HCT116 (cell line): ENCODE data around the gene PPP6C. TPM values are rescaled to one million over a fixed set of nuclear protein-coding genes. Genes with fewer than 3 reads are reported as not detected.

Experiments used
- ATAC-seq: fragments of 200-7000 bp; cut with Tn5 transposase; 2 replicates; pipeline ENCODE4 v1.9.1; 2020; ENCODE audit warnings: mild to moderate bottlenecking, moderate library complexity
- BruUV-seq: library from RNA; stranded (reverse); fragments of 400-500 nt; replicated peaks from 2 replicates; lab custom pipeline; 2021; lab: Mats Ljungman, UMichigan
- CTCF ChIA-PET: fragments of 300-600 bp; sonication (Branson Sonifier 250); formaldehyde crosslinking; loops from one replicate; lab custom pipeline; 2021; ENCODE audit warnings: antibody characterized with exemption; lab: Charles Lee
- POLR2A ChIA-PET: fragments of 300-600, 350-600 bp; sonication (Branson Sonifier 250); formaldehyde crosslinking; loops from one replicate; lab custom pipeline; 2021; ENCODE audit warnings: antibody characterized with exemption; lab: Charles Lee
- RAD21 ChIA-PET, 2 experiments: fragments of 300-600 bp; sonication (Branson Sonifier 250); formaldehyde crosslinking; loops; one replicate each; lab custom pipeline; 2023; ENCODE audit warnings: low total read pairs in 2 of 2; ENCODE audit not compliant: uncharacterized antibody in 2 of 2, unreplicated experiment in 2 of 2, low non-redundant PET in 1 of 2; lab: Charles Lee
- DNase-seq: peaks from one replicate; pipeline ENCODE4 v3.0.0-alpha.2; 2010; ENCODE audit warnings: low read depth, low spot score
- H2AFZ ChIP-seq: fragments of 200-600 bp; shearing (Covaris generic), sonication (generic); 2 replicates; pipeline ENCODE4 v1.6.1; 2017; ENCODE audit warnings: low read depth, mixed run types, mixed read lengths, antibody characterized with exemption, low read length; ENCODE audit not compliant: poor library complexity, severe bottlenecking
- H3K27ac ChIP-seq: 2 replicates; pipeline ENCODE4 v1.5.1; 2012; ENCODE audit warnings: low read depth, low read length
- H3K27me3 ChIP-seq: fragments of 200-600 bp; sonication (generic); 2 replicates; pipeline ENCODE4 v1.6.1; 2016; ENCODE audit warnings: mixed run types, low read length, mixed read lengths; ENCODE audit not compliant: insufficient read depth
- H3K36me3 ChIP-seq, 2 experiments: fragments of 200-500 bp in 1 of 2; fragments of 200-600 bp in 1 of 2; sonication (Bioruptor generic) in 1 of 2; sonication (generic) in 1 of 2; 2 replicates each; pipeline versions ENCODE4 v1.5.1 to v1.6.1; 2014 to 2016; ENCODE audit warnings: low read length in 2 of 2, inconsistent platforms in 1 of 2, mixed read lengths in 1 of 2, mixed run types in 1 of 2; ENCODE audit not compliant: insufficient read depth in 2 of 2, control insufficient read depth in 1 of 2
- H3K4me1 ChIP-seq, 2 experiments: fragments of 200-600 bp in 1 of 2; sonication (generic) in 1 of 2; 2 replicates each; pipeline versions ENCODE4 v1.5.1 to v1.6.1; 2012 to 2017; ENCODE audit warnings: low read length in 2 of 2, inconsistent platforms in 1 of 2, mild to moderate bottlenecking in 1 of 2, mixed read lengths in 1 of 2, mixed run types in 1 of 2, moderate library complexity in 1 of 2; ENCODE audit not compliant: insufficient read depth in 2 of 2, control insufficient read depth in 1 of 2
- H3K4me2 ChIP-seq: fragments of 200-600 bp; sonication (generic); 2 replicates; pipeline ENCODE4 v1.6.1; 2017; ENCODE audit warnings: mixed run types, low read length, mixed read lengths
- H3K4me3 ChIP-seq, 2 experiments: fragments of 200-600 bp in 1 of 2; sonication (generic) in 1 of 2; replicated peaks in 1 of 2; 2 replicates each; pipeline ENCODE4 v1.5.1; 2011 to 2016; ENCODE audit warnings: low read length in 2 of 2, control low read depth in 1 of 2, low read depth in 1 of 2, mild to moderate bottlenecking in 1 of 2, mixed read lengths in 1 of 2, mixed run types in 1 of 2
- H3K79me2 ChIP-seq: fragments of 200-600 bp; sonication (generic); 2 replicates; pipeline ENCODE4 v1.6.1; 2017; ENCODE audit warnings: mild to moderate bottlenecking, mixed run types, low read length, moderate library complexity, mixed read lengths; ENCODE audit not compliant: insufficient read depth
- H3K9ac ChIP-seq: fragments of 200-600 bp; sonication (generic); 2 replicates; pipeline ENCODE4 v1.6.1; 2016; ENCODE audit warnings: low read length, mixed read lengths
- H3K9me2 ChIP-seq: fragments of 200-600 bp; sonication (generic), shearing (Covaris generic); 2 replicates; pipeline ENCODE4 v1.6.1; 2017; ENCODE audit warnings: mixed run types, mild to moderate bottlenecking, moderate library complexity; ENCODE audit not compliant: insufficient read depth
- H3K9me3 ChIP-seq, 2 experiments: fragments of 200-500 bp in 1 of 2; fragments of 200-600 bp in 1 of 2; sonication (Bioruptor generic) in 1 of 2; sonication (generic) in 1 of 2; 2 replicates each; pipeline ENCODE4 v1.6.1; 2014 to 2017; ENCODE audit warnings: low read length in 2 of 2, mixed read lengths in 2 of 2, inconsistent platforms in 1 of 2, low read depth in 1 of 2, mild to moderate bottlenecking in 1 of 2, mixed run types in 1 of 2, moderate library complexity in 1 of 2; ENCODE audit not compliant: control insufficient read depth in 1 of 2, insufficient read depth in 1 of 2
- H4K20me1 ChIP-seq: fragments of 200-600 bp; sonication (generic), shearing (Covaris generic); 2 replicates; pipeline ENCODE4 v1.6.1; 2017; ENCODE audit warnings: mixed run types, mild to moderate bottlenecking, moderate library complexity; ENCODE audit not compliant: insufficient read depth
- CBX3 ChIP-seq: IDR thresholded peaks from 2 replicates; pipeline ENCODE4 v1.6.1; 2012; ENCODE audit warnings: low read depth
- CEBPB ChIP-seq: IDR thresholded peaks from 2 replicates; pipeline ENCODE4 v1.6.1; 2012; ENCODE audit warnings: low read depth
- EGR1 ChIP-seq: IDR thresholded peaks from 2 replicates; pipeline ENCODE4 v1.6.1; 2012; ENCODE audit warnings: low read depth
- ELF1 ChIP-seq: IDR thresholded peaks from 2 replicates; pipeline ENCODE4 v1.6.1; 2012; ENCODE audit warnings: low read depth, borderline replicate concordance
- EZH2 ChIP-seq: fragments of 200-600 bp; sonication (generic); IDR thresholded peaks from 2 replicates; pipeline ENCODE4 v1.6.1; 2017; ENCODE audit warnings: antibody characterized with exemption, mixed run types
- EZH2phosphoT487 ChIP-seq: fragments of 200-600 bp; IDR thresholded peaks from 2 replicates; pipeline ENCODE4 v1.6.1; 2018; ENCODE audit warnings: antibody characterized with exemption, borderline replicate concordance
- FOSL1 ChIP-seq: IDR thresholded peaks from 2 replicates; pipeline ENCODE4 v1.6.1; 2012; ENCODE audit warnings: low read depth
- POLR2AphosphoS5 ChIP-seq: IDR thresholded peaks from 2 replicates; pipeline ENCODE4 v1.6.1; 2011; ENCODE audit warnings: mild to moderate bottlenecking, low read depth, low read length, moderate library complexity
- RAD21 ChIP-seq: IDR thresholded peaks from 2 replicates; pipeline ENCODE4 v1.6.1; 2012; ENCODE audit warnings: low read depth, mild to moderate bottlenecking
- SIN3A ChIP-seq: IDR thresholded peaks from 2 replicates; pipeline ENCODE4 v1.6.1; 2012; ENCODE audit warnings: low read depth
- SP1 ChIP-seq: IDR thresholded peaks from 2 replicates; pipeline ENCODE4 v1.6.1; 2012; ENCODE audit warnings: low read depth
- SRF ChIP-seq: IDR thresholded peaks from 2 replicates; pipeline ENCODE4 v1.6.1; 2012; ENCODE audit warnings: low read depth
- YY1 ChIP-seq: IDR thresholded peaks from 2 replicates; pipeline ENCODE4 v1.6.1; 2011; ENCODE audit warnings: low read length, low read depth, moderate library complexity, mild to moderate bottlenecking; ENCODE audit not compliant: insufficient replicate concordance; ENCODE audit errors: extremely low read depth
- ZFX ChIP-seq: fragments of 450-650 bp; IDR thresholded peaks from 2 replicates; pipeline ENCODE4 v1.6.1; 2017
- ZNF274 ChIP-seq: fragments of 200-500 bp; sonication (Bioruptor generic); IDR thresholded peaks from 2 replicates; pipeline ENCODE4 v1.6.1; 2014; ENCODE audit warnings: mild to moderate bottlenecking, low read depth, low read length, inconsistent platforms
- intact Hi-C: fragments of 100-400 bp; cut with micrococcal nuclease; formaldehyde crosslinking; loops from 2 replicates; pipeline ENCODE4 v1.10.0; 2022
- total RNA-seq: library from RNA; stranded (reverse); gene quantifications from one replicate; pipeline ENCODE4 v1.2.1, GENCODE V29; 2021; ENCODE audit not compliant: unreplicated experiment
- TF ChIP-seq, protein P1 (sequence below): IDR thresholded peaks from 2 replicates; pipeline ENCODE4 v1.6.1; 2012
- TF ChIP-seq, protein P2 (sequence below): IDR thresholded peaks from 2 replicates; pipeline ENCODE4 v1.6.1; 2011; ENCODE audit warnings: mild to moderate bottlenecking, low read length, moderate library complexity; ENCODE audit not compliant: insufficient replicate concordance; ENCODE audit errors: extremely low read depth
- TF ChIP-seq, protein P3 (sequence below), 3 experiments: fragments of 200-600 bp in 1 of 3; sonication (generic) in 1 of 3; IDR thresholded peaks in 2 of 3; conservative IDR thresholded peaks in 1 of 3; 2 replicates each; pipeline ENCODE4 v1.5.1; 2012 to 2017; ENCODE audit warnings: low read depth in 2 of 3, low read length in 2 of 3, antibody characterized with exemption in 1 of 3, borderline replicate concordance in 1 of 3, control low read depth in 1 of 3, mild to moderate bottlenecking in 1 of 3, mixed read lengths in 1 of 3, mixed run types in 1 of 3, moderate library complexity in 1 of 3; ENCODE audit not compliant: insufficient read depth in 1 of 3
- TF ChIP-seq, protein P4 (sequence below): IDR thresholded peaks from 2 replicates; pipeline ENCODE4 v1.6.1; 2012; ENCODE audit warnings: low read depth

The PPP6C gene
- total RNA-seq, 1 experiment from 2014 or later: 35.4 TPM

DNA sequence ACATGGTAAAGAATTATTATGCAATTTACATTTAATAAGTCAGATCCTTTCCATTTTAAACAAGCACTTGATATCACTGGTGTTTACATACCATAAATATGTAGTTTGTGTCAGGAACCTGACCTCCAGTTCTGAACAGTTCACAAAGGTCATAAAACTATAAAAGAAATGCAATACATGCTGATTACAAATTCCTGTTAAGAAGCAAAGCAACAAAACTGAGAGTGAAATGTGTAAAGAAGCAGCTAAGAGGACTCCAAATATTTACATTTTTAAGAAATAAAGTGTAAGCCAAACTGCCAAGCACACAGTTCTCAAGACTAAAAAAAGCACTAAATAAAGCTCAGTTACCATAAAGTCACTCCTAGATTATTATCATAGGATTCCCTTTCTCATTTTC, 28.9 kb downstream of the PPP6C start (continued):
- TF ChIP-seq RAD21 (no peak), CEBPB (no peak), EZH2 (no peak), EZH2phosphoT487 (no peak)

DNA sequence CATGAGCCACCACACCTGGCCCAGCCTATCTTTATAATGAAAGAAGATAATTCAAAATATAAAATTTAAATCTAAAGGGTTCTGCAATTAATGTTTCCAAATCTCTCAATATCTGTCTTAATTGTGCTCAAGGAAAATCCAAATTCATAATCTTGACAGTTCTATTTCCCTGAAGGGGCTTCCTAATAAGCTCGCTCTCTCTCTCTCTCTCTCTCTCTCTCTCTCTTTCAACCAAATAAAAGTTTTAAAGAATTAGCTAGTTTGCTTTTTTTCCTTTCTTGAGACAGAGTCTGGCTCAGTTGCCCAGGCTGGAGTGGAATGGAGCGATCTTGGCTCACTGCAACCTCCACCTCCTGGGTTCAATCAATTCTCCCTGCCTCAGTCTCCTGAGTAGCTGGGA, 33.1 kb downstream of the PPP6C start:
- ChIA-PET CTCF (interaction anchor here (1.0 kb wide), 1 partner anchor 13 kb away, joined by 3 read pairs; no protein-coding TSS in a partner anchor), RAD21 (no interaction called here), POLR2A (no interaction called here)
- BruUV-seq: no TSS peak
- Histone ChIP-seq H3K27ac (no peak overlapping the region), H3K79me2 (peaks cover 16% of the 10 kb centered on the region), H3K9me2 (no peaks in the 10 kb centered on the region), H3K4me3 (no peak overlapping the region), H3K4me2 (no peak overlapping the region), H4K20me1 (no peaks in the 10 kb centered on the region), H2AFZ (no peak overlapping the region), H3K9ac (no peak overlapping the region), H3K4me1 (no peaks in the 10 kb centered on the region), H3K27me3 (no peaks in the 10 kb centered on the region), H3K9me3 (no peaks in the 10 kb centered on the region), H3K36me3 (peaks cover 11 to 12% of the 10 kb centered on the region in 2 experiments)
- intact Hi-C loops: no loop called here
- DNase-seq (no peak), ATAC-seq (no peak)
- TF ChIP-seq ELF1 (no peak), SIN3A (no peak), POLR2AphosphoS5 (no peak), EGR1 (no peak), SP1 (no peak), SRF (no peak), EZH2 (no peak), CBX3 (no peak), ZNF274 (no peak), ZFX (no peak), YY1 (no peak), CEBPB (no peak), EZH2phosphoT487 (no peak), FOSL1 (no peak)
- TF ChIP-seq, protein P1, sequence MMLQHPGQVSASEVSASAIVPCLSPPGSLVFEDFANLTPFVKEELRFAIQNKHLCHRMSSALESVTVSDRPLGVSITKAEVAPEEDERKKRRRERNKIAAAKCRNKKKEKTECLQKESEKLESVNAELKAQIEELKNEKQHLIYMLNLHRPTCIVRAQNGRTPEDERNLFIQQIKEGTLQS: no peak
- TF ChIP-seq, protein P2, sequence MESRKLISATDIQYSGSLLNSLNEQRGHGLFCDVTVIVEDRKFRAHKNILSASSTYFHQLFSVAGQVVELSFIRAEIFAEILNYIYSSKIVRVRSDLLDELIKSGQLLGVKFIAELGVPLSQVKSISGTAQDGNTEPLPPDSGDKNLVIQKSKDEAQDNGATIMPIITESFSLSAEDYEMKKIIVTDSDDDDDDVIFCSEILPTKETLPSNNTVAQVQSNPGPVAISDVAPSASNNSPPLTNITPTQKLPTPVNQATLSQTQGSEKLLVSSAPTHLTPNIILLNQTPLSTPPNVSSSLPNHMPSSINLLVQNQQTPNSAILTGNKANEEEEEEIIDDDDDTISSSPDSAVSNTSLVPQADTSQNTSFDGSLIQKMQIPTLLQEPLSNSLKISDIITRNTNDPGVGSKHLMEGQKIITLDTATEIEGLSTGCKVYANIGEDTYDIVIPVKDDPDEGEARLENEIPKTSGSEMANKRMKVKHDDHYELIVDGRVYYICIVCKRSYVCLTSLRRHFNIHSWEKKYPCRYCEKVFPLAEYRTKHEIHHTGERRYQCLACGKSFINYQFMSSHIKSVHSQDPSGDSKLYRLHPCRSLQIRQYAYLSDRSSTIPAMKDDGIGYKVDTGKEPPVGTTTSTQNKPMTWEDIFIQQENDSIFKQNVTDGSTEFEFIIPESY: no peak
- TF ChIP-seq, protein P3, sequence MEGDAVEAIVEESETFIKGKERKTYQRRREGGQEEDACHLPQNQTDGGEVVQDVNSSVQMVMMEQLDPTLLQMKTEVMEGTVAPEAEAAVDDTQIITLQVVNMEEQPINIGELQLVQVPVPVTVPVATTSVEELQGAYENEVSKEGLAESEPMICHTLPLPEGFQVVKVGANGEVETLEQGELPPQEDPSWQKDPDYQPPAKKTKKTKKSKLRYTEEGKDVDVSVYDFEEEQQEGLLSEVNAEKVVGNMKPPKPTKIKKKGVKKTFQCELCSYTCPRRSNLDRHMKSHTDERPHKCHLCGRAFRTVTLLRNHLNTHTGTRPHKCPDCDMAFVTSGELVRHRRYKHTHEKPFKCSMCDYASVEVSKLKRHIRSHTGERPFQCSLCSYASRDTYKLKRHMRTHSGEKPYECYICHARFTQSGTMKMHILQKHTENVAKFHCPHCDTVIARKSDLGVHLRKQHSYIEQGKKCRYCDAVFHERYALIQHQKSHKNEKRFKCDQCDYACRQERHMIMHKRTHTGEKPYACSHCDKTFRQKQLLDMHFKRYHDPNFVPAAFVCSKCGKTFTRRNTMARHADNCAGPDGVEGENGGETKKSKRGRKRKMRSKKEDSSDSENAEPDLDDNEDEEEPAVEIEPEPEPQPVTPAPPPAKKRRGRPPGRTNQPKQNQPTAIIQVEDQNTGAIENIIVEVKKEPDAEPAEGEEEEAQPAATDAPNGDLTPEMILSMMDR (IDR thresholded peaks at IDR 0.05 in 2 of 3, conservative IDR thresholded peaks at IDR 0.05 in 1 of 3; ENCODE audit: borderline replicate concordance in 1 of 3, insufficient read depth in 1 of 3, low read depth in 2 of 3, low read length in 2 of 3): no peak
- TF ChIP-seq, protein P4, sequence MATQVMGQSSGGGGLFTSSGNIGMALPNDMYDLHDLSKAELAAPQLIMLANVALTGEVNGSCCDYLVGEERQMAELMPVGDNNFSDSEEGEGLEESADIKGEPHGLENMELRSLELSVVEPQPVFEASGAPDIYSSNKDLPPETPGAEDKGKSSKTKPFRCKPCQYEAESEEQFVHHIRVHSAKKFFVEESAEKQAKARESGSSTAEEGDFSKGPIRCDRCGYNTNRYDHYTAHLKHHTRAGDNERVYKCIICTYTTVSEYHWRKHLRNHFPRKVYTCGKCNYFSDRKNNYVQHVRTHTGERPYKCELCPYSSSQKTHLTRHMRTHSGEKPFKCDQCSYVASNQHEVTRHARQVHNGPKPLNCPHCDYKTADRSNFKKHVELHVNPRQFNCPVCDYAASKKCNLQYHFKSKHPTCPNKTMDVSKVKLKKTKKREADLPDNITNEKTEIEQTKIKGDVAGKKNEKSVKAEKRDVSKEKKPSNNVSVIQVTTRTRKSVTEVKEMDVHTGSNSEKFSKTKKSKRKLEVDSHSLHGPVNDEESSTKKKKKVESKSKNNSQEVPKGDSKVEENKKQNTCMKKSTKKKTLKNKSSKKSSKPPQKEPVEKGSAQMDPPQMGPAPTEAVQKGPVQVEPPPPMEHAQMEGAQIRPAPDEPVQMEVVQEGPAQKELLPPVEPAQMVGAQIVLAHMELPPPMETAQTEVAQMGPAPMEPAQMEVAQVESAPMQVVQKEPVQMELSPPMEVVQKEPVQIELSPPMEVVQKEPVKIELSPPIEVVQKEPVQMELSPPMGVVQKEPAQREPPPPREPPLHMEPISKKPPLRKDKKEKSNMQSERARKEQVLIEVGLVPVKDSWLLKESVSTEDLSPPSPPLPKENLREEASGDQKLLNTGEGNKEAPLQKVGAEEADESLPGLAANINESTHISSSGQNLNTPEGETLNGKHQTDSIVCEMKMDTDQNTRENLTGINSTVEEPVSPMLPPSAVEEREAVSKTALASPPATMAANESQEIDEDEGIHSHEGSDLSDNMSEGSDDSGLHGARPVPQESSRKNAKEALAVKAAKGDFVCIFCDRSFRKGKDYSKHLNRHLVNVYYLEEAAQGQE: no peak
